Muscle layer of duodenum (tissue), 2 donors: ENCODE results near the gene PLEKHM3.
A peak's percentile ranks its signal among the peaks of the same experiment; 100 is the strongest.

ENCODE experiments used
- H3K27ac ChIP-seq: one replicate; pipeline ENCODE4 v1.7.0; 2013; ENCODE audit warnings: mild to moderate bottlenecking, low read length
- H3K27me3 ChIP-seq: one replicate; pipeline ENCODE4 v1.7.0; 2013; ENCODE audit warnings: low read depth, mild to moderate bottlenecking, control low read depth, low read length
- H3K36me3 ChIP-seq, 2 donors: one replicate each; pipeline ENCODE4 v1.7.0; 2013; ENCODE audit warnings: low read length in 2 of 2, control low read depth in 1 of 2, mild to moderate bottlenecking in 1 of 2; ENCODE audit not compliant: insufficient read depth in 2 of 2, control insufficient read depth in 1 of 2
- H3K4me1 ChIP-seq, 2 donors: one replicate each; pipeline ENCODE4 v1.7.0; 2013; ENCODE audit warnings: low read length in 2 of 2, mild to moderate bottlenecking in 2 of 2, control low read depth in 1 of 2, moderate library complexity in 1 of 2; ENCODE audit not compliant: insufficient read depth in 2 of 2, control insufficient read depth in 1 of 2
- H3K4me3 ChIP-seq, 2 donors: one replicate each; pipeline ENCODE4 v1.7.0; 2013; ENCODE audit warnings: low read length in 2 of 2, low read depth in 1 of 2, mild to moderate bottlenecking in 1 of 2
- H3K9me3 ChIP-seq, 2 donors: one replicate each; pipeline ENCODE4 v1.7.0; 2013; ENCODE audit warnings: low read length in 2 of 2, control low read depth in 1 of 2, mild to moderate bottlenecking in 1 of 2; ENCODE audit not compliant: control insufficient read depth in 1 of 2
- donor health status: healthy.

PLEKHM3 gene

DNA sequence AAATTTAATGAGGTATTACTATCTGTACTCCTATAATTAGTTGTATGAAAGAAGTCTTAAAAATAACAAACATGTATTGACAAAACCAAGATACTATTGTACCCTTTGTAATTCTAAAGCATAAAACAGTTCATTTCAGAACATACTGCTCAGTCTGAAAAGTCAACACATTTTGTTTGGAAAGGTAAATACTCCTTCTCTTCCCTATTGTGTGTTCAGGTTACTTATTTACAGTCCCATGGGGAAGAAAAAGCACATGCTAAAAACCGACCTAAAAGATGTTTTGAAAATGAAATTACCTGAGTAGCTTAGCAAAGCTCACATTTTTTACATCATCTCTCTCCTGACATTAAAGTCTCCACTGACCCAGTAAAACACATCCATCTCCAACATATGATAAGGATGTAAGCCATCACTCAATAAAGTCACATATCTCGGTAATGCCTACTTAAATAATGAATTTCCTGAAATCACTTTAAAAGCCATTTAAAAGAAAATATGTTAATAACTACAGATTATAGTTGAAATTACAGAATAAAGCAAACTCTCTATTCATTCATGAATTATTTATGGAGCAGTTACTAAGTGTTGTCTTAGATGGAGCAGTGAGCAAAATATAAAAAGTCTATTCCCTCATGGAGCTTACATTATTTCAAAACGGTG lies 180.0 kb downstream of the PLEKHM3 start:
- H3K36me3 ChIP-seq = no peaks in the 10 kb centered on the region
- H3K9me3 ChIP-seq = no peaks in the 10 kb centered on the region
- H3K27me3 ChIP-seq = no peaks in the 10 kb centered on the region
- H3K27ac ChIP-seq = no peak overlapping the region
- peaks cover 0 to 4% of the 10 kb centered on the region in 2 donors for H3K4me1 ChIP-seq
- no peak overlapping the region for H3K4me3 ChIP-seq

DNA sequence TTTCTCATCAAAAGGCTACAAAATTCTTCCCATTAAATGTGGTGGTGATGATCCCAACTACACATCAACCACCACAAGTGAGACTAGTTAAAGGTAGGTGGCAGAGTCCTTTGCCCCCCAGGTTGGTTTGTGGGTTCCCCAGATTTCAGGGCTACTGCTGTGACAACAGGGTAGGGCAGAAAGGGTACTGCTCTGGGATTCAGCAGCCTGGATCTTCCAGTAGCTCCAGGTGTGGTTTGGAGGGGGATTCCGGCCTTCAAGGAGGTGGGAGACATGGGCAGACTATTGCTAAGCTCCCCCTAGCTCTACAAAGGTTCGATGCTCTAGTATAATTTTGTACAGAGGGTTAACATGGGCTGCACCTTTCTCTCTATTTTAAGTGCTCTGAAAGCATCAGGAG lies 180.7 kb downstream of the PLEKHM3 start:
- no peak overlapping the region for H3K4me3 ChIP-seq
- no peaks in the 10 kb centered on the region for H3K27me3 ChIP-seq
- no peaks in the 10 kb centered on the region for H3K9me3 ChIP-seq
- H3K4me1 ChIP-seq = no peaks in the 10 kb centered on the region
- no peaks in the 10 kb centered on the region for H3K36me3 ChIP-seq
- H3K27ac ChIP-seq = no peak overlapping the region

DNA sequence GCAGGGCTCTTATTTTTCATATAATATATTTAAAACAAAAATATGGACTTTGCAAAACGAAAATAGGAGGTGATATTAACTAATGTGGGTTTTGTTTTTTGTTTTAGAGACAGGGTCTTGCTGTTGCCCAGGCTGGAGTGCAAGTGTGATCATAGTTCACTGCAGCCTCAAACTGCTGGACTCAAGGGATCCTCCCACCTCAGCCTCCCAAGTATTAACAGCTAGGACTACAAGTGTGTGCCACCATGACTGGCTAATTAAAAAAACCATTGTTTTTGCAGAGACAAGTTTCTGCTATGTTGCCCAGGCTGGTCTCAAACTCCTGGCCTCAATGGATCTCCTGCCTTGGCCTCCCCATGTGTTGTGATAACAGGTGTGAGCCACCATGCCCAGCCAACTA lies 185.2 kb downstream of the PLEKHM3 start:
- Histone ChIP-seq H3K27me3 (no peaks in the 10 kb centered on the region), H3K27ac (no peak overlapping the region), H3K36me3 (no peaks in the 10 kb centered on the region), H3K9me3 (no peaks in the 10 kb centered on the region), H3K4me3 (no peak overlapping the region), H3K4me1 (peaks cover 0 to 15% of the 10 kb centered on the region in 2 donors)

DNA sequence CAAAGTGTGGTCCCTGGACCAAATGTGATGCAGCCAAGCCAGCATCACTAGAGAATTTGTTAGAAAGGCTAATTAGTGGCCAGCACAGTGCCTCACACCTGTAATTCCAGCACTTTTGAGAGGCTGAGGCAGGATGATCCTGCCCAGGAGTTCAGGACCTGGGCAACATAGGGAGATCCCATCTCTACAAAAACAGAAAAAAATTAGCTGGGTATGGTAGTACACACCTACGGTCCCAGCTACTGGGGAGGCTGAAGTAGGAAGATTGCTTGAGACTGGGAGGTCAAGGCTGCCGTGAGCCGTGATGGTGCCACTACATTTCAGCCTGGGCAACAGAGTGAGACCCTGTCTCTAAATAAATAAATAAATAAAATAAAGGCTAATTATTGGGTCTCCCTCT lies 185.8 kb downstream of the PLEKHM3 start:
- Histone ChIP-seq H3K9me3 (no peaks in the 10 kb centered on the region), H3K27me3 (no peaks in the 10 kb centered on the region), H3K36me3 (no peaks in the 10 kb centered on the region), H3K27ac (no peak overlapping the region), H3K4me3 (no peak overlapping the region), H3K4me1 (peaks cover 0 to 15% of the 10 kb centered on the region in 2 donors)

DNA sequence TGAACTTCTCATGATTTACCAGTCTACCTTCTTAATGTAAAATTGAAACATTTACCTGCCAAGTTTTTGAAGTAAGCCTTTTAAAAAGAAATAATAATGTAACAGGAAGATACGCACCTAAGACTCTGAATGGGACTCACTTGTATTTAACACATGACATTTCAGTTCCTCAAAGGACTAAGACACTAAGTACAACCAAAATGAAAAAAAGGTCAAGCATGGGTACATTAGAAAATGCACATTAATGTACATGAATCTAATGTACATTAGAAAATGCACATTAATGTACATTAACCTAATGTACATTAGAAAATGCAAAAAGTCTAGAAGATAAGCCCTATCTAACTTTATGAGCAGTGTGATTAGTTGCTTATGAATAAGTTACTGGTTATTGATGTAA lies 186.3 kb downstream of the PLEKHM3 start:
- Histone ChIP-seq H3K36me3 (no peaks in the 10 kb centered on the region), H3K4me1 (peaks cover 0 to 15% of the 10 kb centered on the region in 2 donors), H3K27me3 (no peaks in the 10 kb centered on the region), H3K27ac (no peak overlapping the region), H3K4me3 (no peak overlapping the region), H3K9me3 (no peaks in the 10 kb centered on the region)

DNA sequence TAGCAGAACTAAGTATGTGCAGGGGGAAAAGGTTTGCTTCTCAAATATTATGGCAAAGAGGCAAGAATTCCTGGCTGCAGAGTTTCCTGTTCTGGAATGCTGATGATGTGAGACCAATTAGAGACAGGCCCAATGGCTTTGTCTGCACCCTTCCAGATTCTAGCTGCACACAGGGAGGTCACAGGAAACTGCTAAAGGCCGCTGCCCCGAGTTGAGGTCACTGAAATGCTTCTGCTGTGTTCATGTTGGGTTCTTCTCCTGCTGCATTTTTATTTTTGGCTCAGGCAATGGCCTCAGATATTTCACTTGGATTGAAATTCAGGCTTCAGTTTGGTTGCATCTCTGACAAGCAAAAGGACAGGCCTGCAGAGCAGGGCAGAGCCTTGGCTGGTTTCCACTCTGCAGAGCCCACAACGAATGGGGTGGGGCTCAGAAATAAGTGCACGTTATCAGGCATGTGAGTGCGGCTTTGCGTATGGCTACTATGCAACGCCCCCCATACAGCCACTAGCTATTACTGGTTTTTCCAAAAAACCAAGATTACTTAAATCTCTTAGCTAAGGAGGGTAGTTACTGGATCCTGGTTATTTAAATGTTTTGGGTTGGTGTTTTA lies 188.7 kb downstream of the PLEKHM3 start:
- H3K4me3 ChIP-seq = no peak overlapping the region
- H3K36me3 ChIP-seq = no peaks in the 10 kb centered on the region
- H3K4me1 ChIP-seq = peaks cover 0 to 15% of the 10 kb centered on the region in 2 donors
- H3K27ac ChIP-seq = no peak overlapping the region
- H3K9me3 ChIP-seq = no peaks in the 10 kb centered on the region
- H3K27me3 ChIP-seq = no peaks in the 10 kb centered on the region

DNA sequence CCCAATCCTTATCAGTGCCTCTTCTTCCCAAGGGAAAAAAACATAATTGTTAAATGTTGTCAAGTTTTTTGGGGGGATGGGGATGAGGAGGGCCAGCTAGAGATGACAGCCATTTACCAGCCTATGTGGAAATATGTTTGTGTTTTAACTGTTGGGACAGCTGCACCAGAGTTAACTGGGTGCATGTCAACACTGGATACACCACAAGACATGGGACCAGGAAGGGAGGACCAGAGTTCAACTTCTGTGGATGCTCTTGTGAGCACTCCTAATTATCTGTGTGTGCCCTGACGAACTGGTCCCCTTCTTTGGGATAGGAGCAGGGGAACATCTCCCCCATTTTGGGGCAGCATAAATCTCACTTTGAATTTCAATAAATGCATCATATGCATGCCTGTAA lies 189.5 kb downstream of the PLEKHM3 start:
- no peaks in the 10 kb centered on the region for H3K27me3 ChIP-seq
- H3K36me3 ChIP-seq = no peaks in the 10 kb centered on the region
- H3K4me3 ChIP-seq = no peak overlapping the region
- H3K27ac ChIP-seq = no peak overlapping the region
- no peaks in the 10 kb centered on the region for H3K9me3 ChIP-seq
- peaks cover 0 to 15% of the 10 kb centered on the region in 2 donors for H3K4me1 ChIP-seq

DNA sequence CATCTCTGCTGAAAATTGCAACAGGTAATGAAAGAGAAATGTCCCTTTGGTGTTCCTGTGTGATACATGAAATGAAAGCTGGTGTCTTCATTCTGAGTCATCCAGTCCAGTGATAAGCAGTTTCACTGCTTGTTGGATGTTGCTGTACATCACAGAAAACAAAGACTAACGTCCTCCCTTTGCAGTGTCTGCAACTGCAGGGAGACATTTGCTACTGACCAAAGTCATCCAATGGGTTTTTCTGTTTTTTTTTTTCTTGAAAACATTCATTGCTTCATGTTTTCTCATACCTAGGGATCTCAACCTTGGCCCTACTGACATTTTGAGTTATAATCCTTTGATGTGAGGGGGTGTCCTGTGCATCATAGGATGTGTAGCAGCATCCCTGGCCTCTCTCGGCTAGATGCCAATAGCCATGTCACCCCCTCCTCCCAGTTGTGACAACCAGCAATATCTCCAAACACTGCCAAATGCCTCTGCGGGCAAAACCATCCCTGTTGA lies 192.0 kb downstream of the PLEKHM3 start:
- H3K4me3 ChIP-seq = no peak overlapping the region
- H3K9me3 ChIP-seq = no peaks in the 10 kb centered on the region
- no peaks in the 10 kb centered on the region for H3K27me3 ChIP-seq
- peaks cover 0 to 25% of the 10 kb centered on the region in 2 donors for H3K4me1 ChIP-seq
- no peak overlapping the region for H3K27ac ChIP-seq
- no peaks in the 10 kb centered on the region for H3K36me3 ChIP-seq

DNA sequence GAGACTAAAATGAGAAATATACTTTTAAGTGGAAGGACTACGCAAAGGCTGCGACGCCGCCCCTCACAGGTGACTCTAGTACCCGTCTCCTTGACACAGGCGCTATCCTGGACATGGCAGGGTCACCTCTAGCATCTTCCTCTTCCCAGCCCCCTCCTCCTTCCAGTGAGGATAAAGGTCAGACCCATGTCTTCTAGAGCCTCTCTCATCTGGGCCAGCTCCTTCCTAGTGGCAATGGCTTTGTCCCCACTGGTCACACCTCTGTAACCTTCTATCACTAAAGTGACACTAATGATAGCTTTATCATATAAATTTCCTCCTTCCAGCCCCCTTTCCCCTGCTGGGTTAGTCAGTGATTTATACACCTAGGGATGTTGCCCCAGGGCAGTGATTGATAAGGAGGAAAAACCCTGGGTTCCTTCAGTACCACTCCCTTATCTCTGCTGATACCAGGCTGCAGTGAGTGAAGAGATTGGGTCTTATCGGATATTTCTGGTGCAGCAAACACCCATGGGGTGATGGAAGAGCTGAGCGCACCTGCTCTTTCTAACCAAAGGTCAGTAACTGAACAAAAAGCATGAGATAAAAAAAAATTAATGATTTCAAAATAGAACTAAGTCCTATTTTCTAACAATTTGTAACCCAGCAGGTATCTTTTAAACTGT lies 193.6 kb downstream of the PLEKHM3 start:
- H3K36me3 ChIP-seq = peaks cover 3 to 8% of the 10 kb centered on the region in 2 donors
- H3K27me3 ChIP-seq = no peaks in the 10 kb centered on the region
- H3K4me3 ChIP-seq = no peak overlapping the region
- H3K4me1 ChIP-seq = peaks cover 0 to 21% of the 10 kb centered on the region in 2 donors
- peak overlapping the region; percentile 23 for H3K27ac ChIP-seq
- no peaks in the 10 kb centered on the region for H3K9me3 ChIP-seq

DNA sequence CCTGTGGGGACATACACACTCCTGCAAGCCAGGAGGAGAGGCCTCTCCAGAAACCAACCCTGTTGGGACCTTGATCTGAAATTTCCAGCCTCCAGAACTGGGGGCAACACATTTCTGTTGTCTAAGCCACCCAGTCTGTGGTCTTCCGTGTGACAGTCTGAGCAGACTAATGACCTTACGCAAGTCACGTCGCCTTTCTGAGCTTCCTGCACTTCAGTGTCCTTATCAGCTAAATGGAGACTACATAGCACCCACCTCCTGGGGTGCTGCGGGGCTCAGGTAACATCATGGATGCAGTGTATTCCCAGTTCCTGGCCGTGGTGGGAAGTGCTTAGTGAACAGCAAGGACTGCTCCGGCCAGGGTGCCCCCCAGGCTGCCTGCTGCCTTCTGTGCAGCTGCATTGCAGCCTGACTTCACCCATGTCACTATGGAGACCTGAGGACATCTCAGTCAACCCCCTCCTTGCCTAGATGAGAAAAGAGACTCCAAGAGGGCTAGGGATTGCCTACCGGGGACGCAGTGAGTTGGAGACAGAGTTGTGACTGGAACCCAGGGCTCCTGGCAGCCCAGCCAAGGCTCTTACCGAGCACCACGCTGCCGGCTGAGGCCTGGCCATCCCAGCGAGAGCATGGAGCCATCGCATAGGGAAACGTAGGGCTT lies 194.4 kb downstream of the PLEKHM3 start:
- no peaks in the 10 kb centered on the region for H3K9me3 ChIP-seq
- peaks cover 4 to 19% of the 10 kb centered on the region in 2 donors for H3K4me1 ChIP-seq
- H3K27ac ChIP-seq = no peak overlapping the region
- no peak overlapping the region for H3K4me3 ChIP-seq
- H3K36me3 ChIP-seq = peaks cover 3 to 8% of the 10 kb centered on the region in 2 donors
- H3K27me3 ChIP-seq = no peaks in the 10 kb centered on the region

DNA sequence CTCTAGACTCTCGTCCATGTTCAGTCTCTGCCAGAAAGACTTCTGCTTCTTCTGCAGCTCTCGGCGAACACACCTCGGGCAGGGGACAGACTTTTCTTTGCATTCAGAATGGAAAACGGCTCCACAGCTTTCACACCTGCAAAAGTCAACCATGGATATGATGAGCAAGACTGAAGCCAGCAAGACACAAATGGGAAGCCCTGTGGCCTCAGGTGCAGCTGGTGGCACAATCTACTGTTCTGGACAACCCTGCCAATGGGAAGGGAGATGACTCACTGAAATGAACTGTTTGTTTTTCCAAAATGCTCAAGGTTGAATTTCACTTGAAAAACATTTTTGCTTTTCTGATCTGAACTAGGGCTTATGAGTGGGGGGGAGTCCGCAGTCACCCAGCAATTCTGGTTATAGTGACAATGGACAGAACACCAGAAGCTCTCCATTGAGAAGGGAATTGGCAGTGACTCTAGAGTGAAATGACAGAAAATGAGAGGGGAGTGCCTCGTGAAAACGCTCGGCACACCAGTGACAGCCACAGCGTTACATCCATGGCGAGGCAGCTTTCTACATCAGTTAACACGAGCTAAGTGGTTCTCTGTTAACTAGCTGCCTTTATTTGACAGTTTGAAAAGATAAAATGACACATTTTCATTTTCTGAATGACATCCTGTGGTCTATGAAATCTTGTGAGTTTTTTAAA lies 196.8 kb downstream of the PLEKHM3 start:
- peak overlapping the region; percentile 24 for H3K27ac ChIP-seq
- no peaks in the 10 kb centered on the region for H3K9me3 ChIP-seq
- peaks cover 3 to 8% of the 10 kb centered on the region in 2 donors for H3K36me3 ChIP-seq
- peaks cover 7 to 40% of the 10 kb centered on the region in 2 donors for H3K4me1 ChIP-seq
- no peaks in the 10 kb centered on the region for H3K27me3 ChIP-seq
- H3K4me3 ChIP-seq = no peak overlapping the region
